ENCODE results near the gene INO80D. TPM values are rescaled to one million over a fixed set of nuclear protein-coding genes. Genes with fewer than 3 reads are reported as not detected.

Gene INO80D
- total and polyA plus RNA-seq, 2 of the 13 experiments (the other 11 are each of a cell fraction or from before 2014, with no cell fraction given) = 7.6 to 7.9 TPM

- ATAC-seq = peak; percentile 25
- Histone ChIP-seq H3K79me2 (ENCODE audit: insufficient read depth, low read length) (no peaks in the 10 kb centered on the region), H2AFZ (ENCODE audit: low read length) (peak overlapping the region; percentile 82), H3K36me3 (replicated peaks in 1 of 2; ENCODE audit: control insufficient read depth in 1 of 2, insufficient read depth in 2 of 2, low read length in 2 of 2) (no peaks in the 10 kb centered on the region), H3K27me3 (ENCODE audit: control insufficient read depth in 1 of 2, insufficient read depth in 2 of 2, low read length in 2 of 2) (0 out of 5 replicates have a peak, but pooled peaks cover 0 to 2% of the 10 kb centered on the region in 2 experiments), H3K9me3 (ENCODE audit: low read length) (peaks cover 3% of the 10 kb centered on the region; the same call in 1 of the 2 replicates), H3K27ac (ENCODE audit: extremely low read length, insufficient read depth, low read length) (no peak overlapping the region), H3K9ac (ENCODE audit: insufficient read depth, low read depth, low read length) (no peak overlapping the region), H4K20me1 (ENCODE audit: insufficient read depth, low read length) (no peaks in the 10 kb centered on the region), H3K4me1 (ENCODE audit: insufficient read depth, low read length) (peaks cover 67% of the 10 kb centered on the region), H3K4me3 (replicated peaks in 1 of 3; ENCODE audit: insufficient read depth in 1 of 3, low read depth in 2 of 3, low read length in 3 of 3) (0 out of 6 replicates have a peak overlapping the region, but pooled peaks of 1 of the 3 experiments have one; percentile 43), H3K4me2 (ENCODE audit: low read depth, low read length) (peak overlapping the region; percentile 80)
- TF ChIP-seq JUN (CRISPR knock-in tag; IDR thresholded peaks at IDR 0.05) (0 out of 2 replicates have a peak, but pooled peaks have one; percentile 39), ZNF543 (CRISPR knock-in tag; IDR thresholded peaks at IDR 0.05) (0 out of 2 replicates have a peak, but pooled peaks have one; percentile 13), ZNF775 (CRISPR knock-in tag; IDR thresholded peaks at IDR 0.05; ENCODE audit: borderline replicate concordance) (0 out of 2 replicates have a peak, but pooled peaks have one; percentile 47), POLR2A (IDR thresholded peaks at IDR 0.05; ENCODE audit: insufficient read depth in 1 of 2, low read depth in 2 of 2, low read length in 2 of 2) (no peak), ZNF335 (CRISPR knock-in tag; IDR thresholded peaks at IDR 0.05) (no peak), CAMTA2 (CRISPR knock-in tag; IDR thresholded peaks at IDR 0.05; ENCODE audit: borderline replicate concordance) (no peak), ZBTB21 (CRISPR knock-in tag; IDR thresholded peaks at IDR 0.05) (no peak), KAT7 (CRISPR knock-in tag; IDR thresholded peaks at IDR 0.05; ENCODE audit: borderline replicate concordance) (no peak), TOPORS (CRISPR knock-in tag; IDR thresholded peaks at IDR 0.05) (0 out of 2 replicates have a peak, but pooled peaks have one; percentile 26), ZNF510 (CRISPR knock-in tag; IDR thresholded peaks at IDR 0.05; ENCODE audit: low read depth) (peak; percentile 2; the same call in 1 of the 2 replicates), STAG1 (CRISPR knock-in tag; IDR thresholded peaks at IDR 0.05) (peak; percentile 20; the same call in 1 of the 2 replicates), KAT2B (IDR thresholded peaks at IDR 0.05; ENCODE audit: borderline replicate concordance, low read depth, low read length) (no peak), SMC3 (IDR thresholded peaks at IDR 0.05; ENCODE audit: low read length) (no peak), ZBTB20 (CRISPR knock-in tag; IDR thresholded peaks at IDR 0.05; ENCODE audit: borderline replicate concordance, low read depth) (no peak), CEBPG (CRISPR knock-in tag; IDR thresholded peaks at IDR 0.05) (peak; percentile 32; the same call in 1 of the 2 replicates), ZNF619 (CRISPR knock-in tag; IDR thresholded peaks at IDR 0.05) (peak; percentile 34; the same call in 1 of the 2 replicates), EHMT2 (IDR thresholded peaks at IDR 0.05; ENCODE audit: borderline replicate concordance, low read depth, low read length) (0 out of 2 replicates have a peak, but pooled peaks have one; percentile 39), SOX5 (CRISPR knock-in tag; IDR thresholded peaks at IDR 0.05; ENCODE audit: borderline replicate concordance) (0 out of 2 replicates have a peak, but pooled peaks have one; percentile 11)
- TF ChIP-seq, protein P1, sequence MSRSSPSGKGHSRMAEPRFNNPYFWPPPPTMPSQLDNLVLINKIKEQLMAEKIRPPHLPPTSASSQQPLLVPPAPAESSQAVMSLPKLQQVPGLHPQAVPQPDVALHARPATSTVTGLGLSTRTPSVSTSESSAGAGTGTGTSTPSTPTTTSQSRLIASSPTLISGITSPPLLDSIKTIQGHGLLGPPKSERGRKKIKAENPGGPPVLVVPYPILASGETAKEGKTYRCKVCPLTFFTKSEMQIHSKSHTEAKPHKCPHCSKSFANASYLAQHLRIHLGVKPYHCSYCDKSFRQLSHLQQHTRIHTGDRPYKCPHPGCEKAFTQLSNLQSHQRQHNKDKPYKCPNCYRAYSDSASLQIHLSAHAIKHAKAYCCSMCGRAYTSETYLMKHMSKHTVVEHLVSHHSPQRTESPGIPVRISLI (CRISPR knock-in tag; IDR thresholded peaks at IDR 0.05; ENCODE audit: borderline replicate concordance) = peak; percentile 66; the same call in 1 of the 2 replicates
- TF ChIP-seq, protein P2, sequence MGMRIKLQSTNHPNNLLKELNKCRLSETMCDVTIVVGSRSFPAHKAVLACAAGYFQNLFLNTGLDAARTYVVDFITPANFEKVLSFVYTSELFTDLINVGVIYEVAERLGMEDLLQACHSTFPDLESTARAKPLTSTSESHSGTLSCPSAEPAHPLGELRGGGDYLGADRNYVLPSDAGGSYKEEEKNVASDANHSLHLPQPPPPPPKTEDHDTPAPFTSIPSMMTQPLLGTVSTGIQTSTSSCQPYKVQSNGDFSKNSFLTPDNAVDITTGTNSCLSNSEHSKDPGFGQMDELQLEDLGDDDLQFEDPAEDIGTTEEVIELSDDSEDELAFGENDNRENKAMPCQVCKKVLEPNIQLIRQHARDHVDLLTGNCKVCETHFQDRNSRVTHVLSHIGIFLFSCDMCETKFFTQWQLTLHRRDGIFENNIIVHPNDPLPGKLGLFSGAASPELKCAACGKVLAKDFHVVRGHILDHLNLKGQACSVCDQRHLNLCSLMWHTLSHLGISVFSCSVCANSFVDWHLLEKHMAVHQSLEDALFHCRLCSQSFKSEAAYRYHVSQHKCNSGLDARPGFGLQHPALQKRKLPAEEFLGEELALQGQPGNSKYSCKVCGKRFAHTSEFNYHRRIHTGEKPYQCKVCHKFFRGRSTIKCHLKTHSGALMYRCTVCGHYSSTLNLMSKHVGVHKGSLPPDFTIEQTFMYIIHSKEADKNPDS (CRISPR knock-in tag; IDR thresholded peaks at IDR 0.05) = no peak
- CTCF ChIA-PET (ENCODE audit: low intra/inter-chr PET ratio, low total read pairs) = interaction anchor here (1.5 to 2.5 kb wide), 4 partner anchors 14 to 173 kb away, joined by 10 to 19 read pairs (median 12); no protein-coding TSS in a partner anchor
- intact Hi-C loops (cut with micrococcal nuclease; ENCODE audit: unreplicated experiment) = loop anchor here (1.0 to 2.0 kb wide), 4 partner anchors 15 to 46 kb away; no protein-coding TSS in a partner anchor
- no TSS peak for BruUV-seq (replicated peaks)
- DNase-seq (ENCODE audit: low spot score) = no peak
- POLR2A ChIA-PET = no interaction called here
- no peak for FAIRE-seq
- 41% methylated on average over 7 of the region's 7 CpGs for WGBS (ENCODE audit: low lambda C conversion rate)
- in situ Hi-C loops (cut with HindIII; ENCODE audit: extremely low pct_ligation_motif_present, low pct_unique_long_range_greater_than_20kb) = loop anchor here (5.0 kb wide), 1 partner anchor 47 kb away; no protein-coding TSS in a partner anchor
These were observed 137.1 kb downstream of the INO80D start for GRCh38 chr2:205948883-205949282.

Data from HepG2 (cell line).